ENCODE measurements around the gene CSGALNACT2. TPM values are rescaled to one million over a fixed set of nuclear protein-coding genes. Genes with fewer than 3 reads are reported as not detected.

Gene CSGALNACT2
- total RNA-seq, 1 experiment from 2014 or later = 8.9 TPM

GRCh38 chr10:43135064-43135463 lies 3.2 kb upstream of the CSGALNACT2 start:
- H3K36me3 Mint-ChIP-seq (ENCODE audit: insufficient read depth in 1 of 3, low read depth in 3 of 3) = no peaks in the 10 kb centered on the region; a peak in 1 of 7 replicates
- peaks cover 8% of the 10 kb centered on the region for H3K27me3 Mint-ChIP-seq (ENCODE audit: low read depth)
- no peak overlapping the region for H2BK15ac ChIP-seq (ENCODE audit: low read depth, low read length)
- no peak overlapping the region for H2AFZ ChIP-seq (ENCODE audit: low read length)
- H3K56ac ChIP-seq (ENCODE audit: insufficient read length, low read depth, low read length) = no peak overlapping the region
- no peak for DNase-seq
- H3K14ac ChIP-seq (ENCODE audit: insufficient read depth, low read length) = no peak overlapping the region
- H2BK20ac ChIP-seq (ENCODE audit: low read depth, low read length, poor library complexity, severe bottlenecking) = no peak overlapping the region
- no peak overlapping the region for H3K23ac ChIP-seq (ENCODE audit: insufficient read length, low read depth, low read length)
- no peak overlapping the region for H3K27ac ChIP-seq (ENCODE audit: insufficient read length, low read depth, low read length)
- TF ChIP-seq CTCF (conservative IDR thresholded peaks at IDR 0.05) = no peak
- no peak overlapping the region for H2AK5ac ChIP-seq (ENCODE audit: insufficient read length, low read length)
- no peaks in the 10 kb centered on the region for H3K79me1 ChIP-seq (ENCODE audit: insufficient read depth, low read depth, low read length, poor library complexity, severe bottlenecking)
- no peak overlapping the region for H3K4me2 ChIP-seq (ENCODE audit: insufficient read depth, insufficient read length, low read length)
- H3K18ac ChIP-seq (ENCODE audit: insufficient read length, low read depth, low read length) = no peak overlapping the region
- H3K9ac ChIP-seq (ENCODE audit: extremely low read depth, insufficient read length, low read length) = no peak overlapping the region
- no peak overlapping the region for H4K5ac ChIP-seq (ENCODE audit: insufficient read length, low read depth, low read length)
- H3K9me3 Mint-ChIP-seq = no peaks in the 10 kb centered on the region
- H3K27me3 ChIP-seq (ENCODE audit: insufficient read depth, low read length) = no peaks in the 10 kb centered on the region
- H3T11ph ChIP-seq (ENCODE audit: low read length) = no peak overlapping the region
- no peak overlapping the region for H2BK120ac ChIP-seq (ENCODE audit: low read depth, low read length, poor library complexity, severe bottlenecking)
- WGBS (ENCODE audit: extremely low coverage, insufficient read length, low lambda C conversion rate) = no CpG with 5 or more reads among the region's 5 CpGs
- peaks cover 15 to 18% of the 10 kb centered on the region in 2 experiments for H3K4me1 Mint-ChIP-seq
- H3K4ac ChIP-seq (ENCODE audit: low read depth, low read length) = no peak overlapping the region
- no peak overlapping the region for H2BK5ac ChIP-seq (ENCODE audit: insufficient read length, low read length)
- H4K8ac ChIP-seq (replicated peaks; ENCODE audit: insufficient read length, low read depth, low read length) = no peak overlapping the region
- H2BK12ac ChIP-seq (ENCODE audit: insufficient read length, low read depth, low read length) = no peak overlapping the region
- no peak overlapping the region for H3K27ac Mint-ChIP-seq
- H3K4me3 Mint-ChIP-seq = no peak overlapping the region
- no peaks in the 10 kb centered on the region; the same call in 1 of the 2 replicates for H3K4me1 ChIP-seq (ENCODE audit: insufficient read depth, low read length)
- no peaks in the 10 kb centered on the region for H4K20me1 ChIP-seq (ENCODE audit: control insufficient read depth, insufficient read depth, insufficient read length)
- no peaks in the 10 kb centered on the region for H3K9me3 ChIP-seq (ENCODE audit: control insufficient read depth, low read depth, low read length)
- H4K91ac ChIP-seq (ENCODE audit: insufficient read length, low read depth, low read length) = no peak overlapping the region
- no peaks in the 10 kb centered on the region; the same call in 1 of the 2 replicates for H3K79me2 ChIP-seq (ENCODE audit: insufficient read depth, low read length)
- peaks cover 5% of the 10 kb centered on the region for H3K23me2 ChIP-seq (ENCODE audit: insufficient read length, low read depth, low read length, poor library complexity, severe bottlenecking)
